Coronary artery (tissue), 2 donors: ENCODE data around the gene UBE2QL1.

ENCODE experiments used
- DNase-seq: peaks from one replicate; pipeline ENCODE4 v3.0.0-alpha.2; 2017; ENCODE audit warnings: low spot score
- H3K27ac ChIP-seq, 2 donors: fragments of 200-600 bp; sonication (generic); one replicate each; pipeline ENCODE4 v1.5.1; 2016 to 2019
- H3K4me3 ChIP-seq: fragments of 200-600 bp; sonication (generic); 2 replicates; pipeline ENCODE4 v1.5.1; 2016; ENCODE audit warnings: mild to moderate bottlenecking, moderate library complexity
- CTCF ChIP-seq: fragments of 200-600 bp; sonication (generic); IDR thresholded peaks from one replicate; pipeline ENCODE4 v1.5.1; 2019; ENCODE audit warnings: antibody characterized with exemption

UBE2QL1 gene

DNA sequence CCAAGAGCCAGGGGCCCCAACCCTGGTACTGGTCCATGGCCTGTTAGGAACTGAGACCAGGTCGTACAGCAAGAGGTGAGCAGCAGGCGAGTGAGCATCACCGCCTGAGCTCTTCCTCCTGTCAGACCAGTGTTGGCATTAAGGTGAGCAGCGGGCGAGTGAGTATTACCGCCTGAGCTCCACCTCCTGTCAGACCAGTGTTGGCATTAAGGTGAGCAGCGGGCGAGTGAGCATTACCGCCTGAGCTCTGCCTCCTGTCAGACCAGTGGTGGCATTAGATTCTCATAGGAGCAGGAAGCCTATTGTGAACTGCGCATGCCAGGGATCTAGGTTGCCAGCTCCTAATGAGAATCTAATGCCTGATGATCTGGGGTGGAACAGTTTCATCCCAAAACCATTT, 31.0 kb upstream of the UBE2QL1 start:
- Histone ChIP-seq H3K4me3 (no peak overlapping the region), H3K27ac (no peak overlapping the region)
- DNase-seq = peak; percentile 35
- no peak for TF ChIP-seq CTCF

DNA sequence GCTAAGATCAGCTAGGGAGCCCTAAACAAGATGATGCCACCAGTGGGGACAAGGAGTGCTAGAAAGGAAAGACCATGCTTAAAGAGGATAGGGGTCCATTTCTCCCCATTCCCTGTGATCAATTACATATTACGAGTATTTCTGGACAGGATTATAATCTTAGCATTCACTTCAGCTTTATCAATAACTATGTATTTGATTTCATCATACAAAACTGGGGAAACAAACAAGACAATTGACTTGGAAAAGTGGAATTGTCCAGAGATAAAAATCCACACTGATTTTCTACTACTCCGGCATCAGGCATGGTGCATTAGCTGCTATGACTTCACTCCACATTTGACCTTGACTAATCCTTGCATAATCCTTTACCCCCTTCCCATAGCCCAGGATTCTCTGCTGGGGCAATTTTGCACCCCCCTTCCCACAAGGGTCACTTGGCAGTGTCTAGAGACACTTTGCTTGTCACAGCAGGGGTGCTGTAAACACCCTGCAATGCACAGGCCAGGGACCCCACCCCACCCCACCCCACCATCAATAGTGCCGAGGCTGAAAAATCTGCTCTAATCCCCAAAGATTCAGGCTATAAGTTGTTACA, 29.9 kb upstream of the UBE2QL1 start:
- no peak overlapping the region for H3K4me3 ChIP-seq
- no peak for TF ChIP-seq CTCF
- DNase-seq = no peak
- no peak overlapping the region for H3K27ac ChIP-seq

DNA sequence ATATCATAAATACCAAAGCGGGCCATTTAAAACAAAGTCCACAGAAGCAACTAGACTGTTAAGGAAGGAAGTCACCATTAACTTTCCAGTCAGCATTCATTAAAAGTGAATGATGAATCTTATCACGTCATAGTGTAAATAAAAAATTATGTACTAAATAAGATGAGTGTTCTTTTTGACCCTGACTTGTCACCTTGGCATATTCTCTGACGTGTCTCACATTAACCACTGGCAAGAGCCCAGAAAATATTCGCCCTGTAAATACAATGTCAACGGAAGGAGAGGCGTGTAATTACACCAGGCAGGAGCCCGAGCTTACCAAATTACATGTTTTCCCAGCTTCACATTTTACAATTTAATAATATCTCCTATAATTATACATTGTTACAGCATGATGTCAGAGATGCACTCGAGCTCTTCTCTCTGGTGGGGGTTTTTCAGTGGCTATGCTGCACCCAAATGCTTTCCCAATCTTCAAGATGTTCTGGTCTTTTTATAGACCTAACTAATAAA, 29.3 kb upstream of the UBE2QL1 start:
- no peak overlapping the region for H3K27ac ChIP-seq
- no peak overlapping the region for H3K4me3 ChIP-seq
- no peak for DNase-seq
- TF ChIP-seq CTCF = no peak

DNA sequence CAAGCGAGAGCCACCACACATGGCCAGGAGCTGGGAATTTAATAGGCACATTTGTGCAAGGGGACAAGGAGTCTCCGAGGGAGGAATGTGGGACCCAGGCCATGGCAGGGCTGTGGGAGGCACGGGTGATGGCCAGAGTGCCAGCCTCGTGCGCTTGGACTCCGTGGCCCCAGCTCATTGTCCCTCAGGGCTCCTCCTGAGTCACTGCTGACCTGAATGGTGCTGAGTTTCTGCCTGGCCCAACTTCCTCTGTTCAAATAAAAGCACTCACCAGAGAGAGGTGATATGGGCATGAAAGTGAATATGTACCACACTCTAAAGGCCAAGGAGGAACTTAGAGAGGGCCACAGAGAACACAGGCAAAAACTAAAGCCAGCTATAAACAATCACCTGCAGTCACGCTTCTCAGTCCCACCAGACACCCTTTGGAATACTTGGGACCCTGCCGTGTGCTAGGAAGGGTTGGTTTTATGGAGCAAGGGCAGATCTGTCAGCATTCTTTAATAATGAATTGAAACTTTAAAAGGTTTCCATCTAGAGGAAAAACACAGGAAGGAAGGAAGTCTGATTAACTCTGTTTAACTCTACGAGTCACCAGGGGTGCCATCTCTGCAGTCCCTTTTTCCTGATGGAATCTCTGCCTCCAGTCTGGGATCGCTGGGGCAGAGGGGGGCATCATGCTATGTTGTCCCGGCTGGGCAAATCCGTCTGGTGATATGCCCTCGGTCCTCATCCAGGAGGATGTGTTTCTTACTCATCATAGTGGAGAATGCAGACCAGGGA, 25.1 kb upstream of the UBE2QL1 start:
- H3K27ac ChIP-seq = no peak overlapping the region
- no peak for DNase-seq
- H3K4me3 ChIP-seq = no peak overlapping the region
- TF ChIP-seq CTCF = no peak

DNA sequence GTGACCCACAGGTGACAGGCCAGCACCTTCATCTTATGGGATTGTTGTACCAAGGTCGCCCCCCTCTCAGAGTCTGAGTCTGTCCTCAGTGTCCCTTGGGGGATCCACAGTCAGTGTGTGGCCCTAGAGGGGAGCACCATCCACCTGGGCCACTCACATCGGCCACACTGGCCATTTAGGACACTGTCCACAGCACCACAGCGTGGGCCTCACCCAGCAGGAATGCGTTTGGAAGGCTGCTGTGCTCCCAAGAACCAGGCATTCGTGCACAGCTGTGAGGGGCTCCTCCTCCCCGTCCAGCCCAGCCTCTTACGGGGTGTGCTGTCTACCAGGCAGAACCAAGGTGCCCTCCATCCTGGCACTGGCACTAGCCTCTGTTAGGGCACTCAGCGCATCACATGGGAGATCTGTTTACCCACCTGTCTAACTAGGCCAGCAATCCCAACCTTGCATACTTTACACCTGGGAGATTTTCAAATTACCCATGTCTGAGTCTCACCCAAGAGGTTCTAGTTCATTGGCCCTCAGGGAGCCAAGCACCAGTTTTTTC, 24.5 kb upstream of the UBE2QL1 start:
- DNase-seq = no peak
- TF ChIP-seq CTCF = no peak
- Histone ChIP-seq H3K27ac (no peak overlapping the region), H3K4me3 (no peak overlapping the region)

DNA sequence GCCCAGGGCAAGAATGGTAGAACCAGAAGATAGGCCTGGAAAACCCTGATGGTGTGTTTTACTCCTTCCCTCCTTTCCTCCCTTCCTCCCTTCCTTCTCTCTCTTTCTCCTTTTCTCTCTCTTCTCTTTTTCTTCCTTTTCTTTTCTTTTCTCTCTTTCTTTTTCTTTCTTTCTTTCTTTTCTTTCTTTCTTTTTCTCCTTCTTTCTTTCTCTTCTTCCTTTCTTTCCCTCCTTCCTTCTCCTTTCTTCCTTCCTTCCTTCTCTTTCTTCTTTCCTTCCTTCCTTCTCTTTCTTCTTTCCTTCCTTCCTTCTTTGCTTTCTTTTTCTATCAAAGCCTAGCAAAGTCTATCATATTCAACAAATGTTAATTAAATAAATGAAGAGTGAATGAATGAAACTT, 24.0 kb upstream of the UBE2QL1 start:
- no peak overlapping the region for H3K4me3 ChIP-seq
- no peak for DNase-seq
- no peak overlapping the region for H3K27ac ChIP-seq
- TF ChIP-seq CTCF = no peak

DNA sequence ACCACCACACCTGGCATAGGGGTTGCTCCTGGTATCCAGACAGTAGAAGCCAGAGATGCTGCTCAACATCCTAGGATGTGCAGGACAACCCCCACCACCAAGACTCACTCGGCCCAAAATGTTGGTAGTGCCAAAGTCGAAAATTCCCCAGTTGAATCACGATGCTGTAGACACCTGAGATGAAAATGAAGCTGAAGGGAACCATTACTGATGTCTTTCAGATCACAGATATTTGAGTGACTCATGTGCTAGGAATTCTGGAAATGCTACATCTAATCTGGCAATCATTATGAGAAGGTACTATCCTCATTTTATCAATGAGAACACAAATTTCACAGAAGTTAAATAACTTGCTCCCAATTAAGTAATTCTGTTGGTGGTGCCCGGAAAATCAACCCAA, 21.0 kb upstream of the UBE2QL1 start:
- H3K4me3 ChIP-seq = no peak overlapping the region
- TF ChIP-seq CTCF = no peak
- peak; percentile 21 for DNase-seq
- no peak overlapping the region for H3K27ac ChIP-seq
